Smooth muscle cell (in vitro differentiated cells): Measurements from ENCODE around the gene RTP3. TPM values are rescaled to one million over a fixed set of nuclear protein-coding genes. Genes with fewer than 3 reads are reported as not detected.
A peak's percentile ranks its signal among the peaks of the same experiment; 100 is the strongest.
"Not testable (repeated sequence)": the region's sequence is repeated elsewhere in the genome, so short reads cannot be mapped to it uniquely, and the experiment has no call there.

Source experiments
- DNase-seq: peaks from one replicate; lab custom pipeline; 2025; ENCODE audit not compliant: unreplicated experiment; lab: John Stamatoyannopoulos, UW
- H2AFZ ChIP-seq: fragments of 200-600 bp; sonication (generic); 2 replicates; pipeline ENCODE4 v1.6.0; 2016; ENCODE audit warnings: antibody characterized with exemption, low read depth, mild to moderate bottlenecking
- H3F3A ChIP-seq: fragments of 200-600 bp; sonication (generic); 2 replicates; pipeline ENCODE4 v1.6.0; 2017; ENCODE audit warnings: antibody characterized with exemption, low read depth
- H3K27ac ChIP-seq: fragments of 200-600 bp; sonication (generic); 2 replicates; pipeline ENCODE4 v1.5.1; 2016; ENCODE audit warnings: low read depth, mild to moderate bottlenecking
- H3K27me3 ChIP-seq: fragments of 200-600 bp; sonication (generic); 2 replicates; pipeline ENCODE4 v1.6.1; 2016; ENCODE audit warnings: low read depth, mild to moderate bottlenecking
- H3K36me3 ChIP-seq: fragments of 200-600 bp; sonication (generic); 2 replicates; pipeline ENCODE4 v1.5.1; 2016; ENCODE audit warnings: low read depth
- H3K4me1 ChIP-seq: fragments of 200-600 bp; sonication (generic); 2 replicates; pipeline ENCODE4 v1.5.1; 2016; ENCODE audit warnings: low read depth
- H3K4me2 ChIP-seq: fragments of 200-600 bp; sonication (generic); 2 replicates; pipeline ENCODE4 v1.6.0; 2016; ENCODE audit warnings: mild to moderate bottlenecking
- H3K4me3 ChIP-seq: fragments of 200-600 bp; sonication (generic); 2 replicates; pipeline ENCODE4 v1.5.1; 2016; ENCODE audit warnings: mild to moderate bottlenecking
- H3K79me2 ChIP-seq: fragments of 200-600 bp; sonication (generic); 2 replicates; pipeline ENCODE4 v1.6.0; 2016; ENCODE audit warnings: low read depth, mild to moderate bottlenecking
- H3K9ac ChIP-seq: fragments of 200-600 bp; sonication (generic); 2 replicates; pipeline ENCODE4 v1.6.0; 2016; ENCODE audit warnings: low read depth
- H3K9me3 ChIP-seq: fragments of 200-600 bp; sonication (generic); replicated peaks from 2 replicates; pipeline ENCODE4 v1.5.1; 2016; ENCODE audit warnings: low read depth
- H4K20me1 ChIP-seq: fragments of 200-600 bp; sonication (generic); 2 replicates; pipeline ENCODE4 v1.6.0; 2016; ENCODE audit warnings: low read depth
- CTCF ChIP-seq: fragments of 200-600 bp; sonication (generic); IDR thresholded peaks from 2 replicates; pipeline ENCODE4 v1.5.1; 2017; ENCODE audit warnings: borderline replicate concordance, mild to moderate bottlenecking, antibody characterized with exemption; ENCODE audit not compliant: insufficient read depth, poor library complexity, severe bottlenecking
- WGBS: methylation state at CpG from one replicate; pipeline ENCODE4 v1.1.7; 2016; ENCODE audit warnings: low lambda C conversion rate; 5-methylcytosine and 5-hydroxymethylcytosine counted together
- polyA plus RNA-seq: library from polyadenylated mRNA; unstranded; fragments of >200 nt; fragmentation: Nextera tagmentation; extraction: Ambion mirVana; gene quantifications from 2 replicates; pipeline ENCODE4 v1.2.1, GENCODE V29; 2016
- total RNA-seq: library from RNA; depleted of rRNA; stranded (reverse); fragments of >200 nt; gene quantifications from 2 replicates; pipeline ENCODE4 v1.2.3, GENCODE V29; 2014

Gene RTP3
- total and polyA plus RNA-seq, 2 experiments from 2014 or later: 0.19 TPM; not detected in 1

GRCh38 chr3:46537779-46538178, 40.0 kb downstream of the RTP3 start:
- Histone ChIP-seq H3K36me3 (no peaks in the 10 kb centered on the region), H3K9ac (no peak overlapping the region), H3K27ac (no peak overlapping the region), H3K9me3 (no peaks in the 10 kb centered on the region), H3K4me3 (no peak overlapping the region), H2AFZ (no peak overlapping the region), H4K20me1 (no peaks in the 10 kb centered on the region), H3F3A (no peaks in the 10 kb centered on the region), H3K27me3 (no peaks in the 10 kb centered on the region), H3K79me2 (no peaks in the 10 kb centered on the region), H3K4me2 (no peak overlapping the region), H3K4me1 (no peaks in the 10 kb centered on the region)
- TF ChIP-seq CTCF: no peak
- DNase-seq: no peak
- WGBS: 93% methylated on average over 5 of the region's 5 CpGs

- H3K27me3 ChIP-seq, H3K36me3 ChIP-seq, H3K9ac ChIP-seq, H3K27ac ChIP-seq, DNase-seq, H3K9me3 ChIP-seq, H3F3A ChIP-seq, H3K79me2 ChIP-seq, H3K4me3 ChIP-seq, H3K4me1 ChIP-seq, H4K20me1 ChIP-seq: not testable (repeated sequence)
- H3K4me2 ChIP-seq: peak overlapping the region; percentile 79
- H2AFZ ChIP-seq: peak overlapping the region; percentile 21
- 74% methylated on average over 5 of the region's 5 CpGs for WGBS
These were observed 40.6 kb downstream of the RTP3 start for GRCh38 chr3:46538425-46538802.

- 27% methylated on average over 14 of the region's 14 CpGs for WGBS
These were observed 41.1 kb downstream of the RTP3 start for GRCh38 chr3:46538803-46539442.

GRCh38 chr3:46539443-46540005, 41.7 kb downstream of the RTP3 start:
- Histone ChIP-seq H3K27ac (peak overlapping the region; percentile 25), H3F3A (no peaks in the 10 kb centered on the region), H3K4me1 (no peaks in the 10 kb centered on the region), H2AFZ (peak overlapping the region; percentile 21), H3K79me2 (no peaks in the 10 kb centered on the region), H3K9me3 (no peaks in the 10 kb centered on the region), H3K9ac (no peak overlapping the region), H4K20me1 (no peaks in the 10 kb centered on the region), H3K36me3 (no peaks in the 10 kb centered on the region), H3K27me3 (no peaks in the 10 kb centered on the region), H3K4me3 (no peak overlapping the region), H3K4me2 (peak overlapping the region; percentile 79)
- 95% methylated on average over 9 of the region's 9 CpGs for WGBS
- DNase-seq: no peak
- TF ChIP-seq CTCF: no peak

More at GRCh38 chr3:46538803-46539442, 41.1 kb downstream of the RTP3 start:
- H3K79me2 ChIP-seq: no peaks in the 10 kb centered on the region
- H3K36me3 ChIP-seq: no peaks in the 10 kb centered on the region
- H3K4me3 ChIP-seq: no peak overlapping the region
- H3K27ac ChIP-seq: peak overlapping the region; percentile 25
- no peaks in the 10 kb centered on the region for H3K4me1 ChIP-seq
- no peaks in the 10 kb centered on the region for H3K27me3 ChIP-seq
- H3K4me2 ChIP-seq: peak overlapping the region; percentile 79
- H4K20me1 ChIP-seq: no peaks in the 10 kb centered on the region
- H3K9ac ChIP-seq: no peak overlapping the region
- no peak for TF ChIP-seq CTCF
- DNase-seq: no peak
- H3F3A ChIP-seq: no peaks in the 10 kb centered on the region
- peak overlapping the region; percentile 21 for H2AFZ ChIP-seq
- no peaks in the 10 kb centered on the region for H3K9me3 ChIP-seq
